ENCODE results near the gene ASIC4.

ASIC4 gene

GRCh38 chr2:219478916-219479315 lies 35.4 kb upstream of the ASIC4 start:
- DNase-seq (ENCODE audit: low read depth in 3 of 3, low spot score in 1 of 3), result no peak

DNA sequence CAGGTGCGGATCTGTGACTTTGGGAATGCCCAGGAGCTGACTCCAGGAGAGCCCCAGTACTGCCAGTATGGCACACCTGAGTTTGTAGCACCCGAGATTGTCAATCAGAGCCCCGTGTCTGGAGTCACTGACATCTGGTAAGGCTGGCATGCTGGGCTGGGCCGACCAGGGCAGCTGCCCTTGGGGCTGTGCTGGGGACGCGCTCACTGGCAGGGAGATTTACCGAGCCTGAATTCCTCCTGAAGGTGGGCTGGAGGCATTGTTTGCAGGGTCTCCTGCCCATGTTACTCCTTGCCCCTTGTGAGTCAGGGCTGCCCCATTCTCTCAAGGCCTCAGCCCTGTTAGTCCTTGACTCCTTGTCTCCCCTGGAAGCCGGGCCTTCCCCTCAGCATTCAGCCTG lies 34.3 kb upstream of the ASIC4 start:
- DNase-seq (ENCODE audit: low read depth in 3 of 3, low spot score in 1 of 3), result no peak

GRCh38 chr2:219482674-219483405 lies 31.4 kb upstream of the ASIC4 start:
- DNase-seq (ENCODE audit: low read depth in 3 of 3, low spot score in 1 of 3), result no peak

DNA sequence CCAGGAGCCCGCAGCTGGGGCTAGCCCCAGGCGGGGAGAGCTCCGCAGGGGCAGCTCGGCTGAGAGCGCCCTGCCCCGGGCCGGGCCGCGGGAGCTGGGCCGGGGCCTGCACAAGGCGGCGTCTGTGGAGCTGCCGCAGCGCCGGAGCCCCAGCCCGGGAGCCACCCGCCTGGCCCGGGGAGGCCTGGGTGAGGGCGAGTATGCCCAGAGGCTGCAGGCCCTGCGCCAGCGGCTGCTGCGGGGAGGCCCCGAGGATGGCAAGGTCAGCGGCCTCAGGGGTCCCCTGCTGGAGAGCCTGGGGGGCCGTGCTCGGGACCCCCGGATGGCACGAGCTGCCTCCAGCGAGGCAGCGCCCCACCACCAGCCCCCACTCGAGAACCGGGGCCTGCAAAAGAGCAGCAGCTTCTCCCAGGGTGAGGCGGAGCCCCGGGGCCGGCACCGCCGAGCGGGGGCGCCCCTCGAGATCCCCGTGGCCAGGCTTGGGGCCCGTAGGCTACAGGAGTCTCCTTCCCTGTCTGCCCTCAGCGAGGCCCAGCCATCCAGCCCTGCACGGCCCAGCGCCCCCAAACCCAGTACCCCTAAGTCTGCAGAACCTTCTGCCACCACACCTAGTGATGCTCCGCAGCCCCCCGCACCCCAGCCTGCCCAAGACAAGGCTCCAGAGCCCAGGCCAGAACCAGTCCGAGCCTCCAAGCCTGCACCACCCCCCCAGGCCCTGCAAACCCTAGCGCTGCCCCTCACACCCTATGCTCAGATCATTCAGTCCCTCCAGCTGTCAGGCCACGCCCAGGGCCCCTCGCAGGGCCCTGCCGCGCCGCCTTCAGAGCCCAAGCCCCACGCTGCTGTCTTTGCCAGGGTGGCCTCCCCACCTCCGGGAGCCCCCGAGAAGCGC lies 30.6 kb upstream of the ASIC4 start:
- no peak for DNase-seq (ENCODE audit: low read depth in 3 of 3, low spot score in 1 of 3)

DNA sequence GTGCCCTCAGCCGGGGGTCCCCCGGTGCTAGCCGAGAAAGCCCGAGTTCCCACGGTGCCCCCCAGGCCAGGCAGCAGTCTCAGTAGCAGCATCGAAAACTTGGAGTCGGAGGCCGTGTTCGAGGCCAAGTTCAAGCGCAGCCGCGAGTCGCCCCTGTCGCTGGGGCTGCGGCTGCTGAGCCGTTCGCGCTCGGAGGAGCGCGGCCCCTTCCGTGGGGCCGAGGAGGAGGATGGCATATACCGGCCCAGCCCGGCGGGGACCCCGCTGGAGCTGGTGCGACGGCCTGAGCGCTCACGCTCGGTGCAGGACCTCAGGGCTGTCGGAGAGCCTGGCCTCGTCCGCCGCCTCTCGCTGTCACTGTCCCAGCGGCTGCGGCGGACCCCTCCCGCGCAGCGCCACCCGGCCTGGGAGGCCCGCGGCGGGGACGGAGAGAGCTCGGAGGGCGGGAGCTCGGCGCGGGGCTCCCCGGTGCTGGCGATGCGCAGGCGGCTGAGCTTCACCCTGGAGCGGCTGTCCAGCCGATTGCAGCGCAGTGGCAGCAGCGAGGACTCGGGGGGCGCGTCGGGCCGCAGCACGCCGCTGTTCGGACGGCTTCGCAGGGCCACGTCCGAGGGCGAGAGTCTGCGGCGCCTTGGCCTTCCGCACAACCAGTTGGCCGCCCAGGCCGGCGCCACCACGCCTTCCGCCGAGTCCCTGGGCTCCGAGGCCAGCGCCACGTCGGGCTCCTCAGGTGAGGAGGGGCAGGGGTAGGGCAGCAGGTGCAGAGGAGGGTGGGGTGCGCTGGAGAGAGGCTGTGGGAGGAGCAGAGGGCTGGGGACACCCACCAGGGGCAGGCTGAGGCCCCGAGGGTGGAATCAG lies 29.7 kb upstream of the ASIC4 start:
- DNase-seq (ENCODE audit: low read depth in 3 of 3, low spot score in 1 of 3), result no peak

DNA sequence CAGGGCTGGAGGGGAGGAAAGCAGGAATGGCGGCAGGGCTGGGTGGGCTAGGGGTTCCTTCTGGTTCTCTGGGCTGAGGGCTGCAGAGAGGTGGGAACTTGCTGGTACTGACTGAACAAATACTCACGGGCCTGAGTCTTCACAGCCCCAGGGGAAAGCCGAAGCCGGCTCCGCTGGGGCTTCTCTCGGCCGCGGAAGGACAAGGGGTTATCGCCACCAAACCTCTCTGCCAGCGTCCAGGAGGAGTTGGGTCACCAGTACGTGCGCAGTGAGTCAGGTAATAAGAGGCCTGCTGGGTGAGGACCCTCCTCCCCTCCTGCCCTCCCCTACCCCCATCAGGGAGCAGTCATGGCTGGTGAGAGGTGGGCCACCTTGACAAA lies 29.1 kb upstream of the ASIC4 start:
- no peak for DNase-seq (ENCODE audit: low read depth in 3 of 3, low spot score in 1 of 3)

DNA sequence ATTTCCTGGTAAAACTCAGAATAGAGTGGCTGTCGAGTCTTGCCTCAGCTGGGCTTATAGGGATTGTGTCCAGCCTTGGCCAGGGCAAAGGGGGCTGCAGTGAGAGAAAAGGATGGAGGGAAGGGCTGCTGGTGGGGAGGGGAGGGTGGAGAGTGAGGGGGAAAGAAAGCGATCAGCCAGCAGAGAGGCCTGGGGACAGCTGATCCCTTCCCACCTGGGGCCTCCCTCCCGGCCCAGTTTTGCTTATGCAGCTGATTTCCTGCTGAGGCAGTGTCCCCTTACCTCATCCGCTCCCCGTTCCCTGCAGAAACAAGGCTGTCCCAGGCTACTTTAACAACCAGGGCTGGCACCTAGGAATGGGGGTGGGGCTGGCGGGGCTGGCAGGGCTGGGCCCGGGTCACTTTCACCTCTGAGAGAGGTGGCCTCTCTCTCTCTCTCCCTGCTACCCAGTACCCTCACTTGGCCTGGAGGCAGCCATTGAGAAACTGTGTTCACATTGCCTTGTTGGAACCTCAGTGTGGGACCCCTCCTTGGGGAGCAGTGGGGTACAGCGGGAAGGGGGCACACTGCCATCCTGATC lies 27.8 kb upstream of the ASIC4 start:
- no peak for DNase-seq (ENCODE audit: low read depth in 3 of 3, low spot score in 1 of 3)

- DNase-seq (ENCODE audit: low read depth in 3 of 3, low spot score in 1 of 3), result no peak
Measured at GRCh38 chr2:219488149-219488843, 26.0 kb upstream of the ASIC4 start.

DNA sequence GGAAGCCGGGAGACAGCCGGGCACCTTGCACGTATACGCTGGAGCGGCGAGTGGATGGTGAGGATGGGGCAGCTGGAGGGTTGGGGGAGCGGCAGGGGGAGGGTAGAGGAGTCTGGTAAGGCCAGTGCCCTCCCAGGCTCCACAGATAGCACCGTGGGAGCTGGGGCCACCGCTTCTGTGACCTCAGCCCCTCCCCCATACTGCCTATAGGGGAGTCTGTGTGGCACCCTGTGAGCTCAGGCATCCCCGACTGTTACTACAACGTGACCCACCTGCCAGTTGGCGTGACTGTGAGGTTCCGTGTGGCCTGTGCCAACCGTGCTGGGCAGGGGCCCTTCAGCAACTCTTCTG lies 25.5 kb upstream of the ASIC4 start:
- DNase-seq (ENCODE audit: low read depth in 3 of 3, low spot score in 1 of 3), result no peak

GRCh38 chr2:219489315-219489714 lies 25.0 kb upstream of the ASIC4 start:
- DNase-seq (ENCODE audit: low read depth in 3 of 3, low spot score in 1 of 3), result no peak

DNA sequence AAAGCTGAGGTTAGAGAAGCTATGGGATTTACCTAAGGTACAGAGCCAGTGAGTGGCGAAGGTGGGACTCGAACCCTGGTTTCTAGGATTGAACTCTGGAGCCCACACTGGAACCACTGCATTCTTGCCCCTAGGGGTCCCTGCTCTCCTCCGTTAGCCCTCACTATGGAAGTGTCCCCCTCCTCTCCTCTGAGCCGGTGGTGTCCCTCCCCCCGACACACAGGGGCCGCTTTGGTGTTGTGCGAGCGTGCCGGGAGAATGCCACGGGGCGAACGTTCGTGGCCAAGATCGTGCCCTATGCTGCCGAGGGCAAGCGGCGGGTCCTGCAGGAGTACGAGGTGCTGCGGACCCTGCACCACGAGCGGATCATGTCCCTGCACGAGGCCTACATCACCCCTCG lies 24.1 kb upstream of the ASIC4 start:
- no peak for DNase-seq (ENCODE audit: low read depth in 3 of 3, low spot score in 1 of 3)

GRCh38 chr2:219490600-219491130 lies 23.6 kb upstream of the ASIC4 start:
- no peak for DNase-seq (ENCODE audit: low read depth in 3 of 3, low spot score in 1 of 3)

- no peak for DNase-seq (ENCODE audit: low read depth in 3 of 3, low spot score in 1 of 3)
Measured at GRCh38 chr2:219491278-219491963, 22.9 kb upstream of the ASIC4 start.

DNA sequence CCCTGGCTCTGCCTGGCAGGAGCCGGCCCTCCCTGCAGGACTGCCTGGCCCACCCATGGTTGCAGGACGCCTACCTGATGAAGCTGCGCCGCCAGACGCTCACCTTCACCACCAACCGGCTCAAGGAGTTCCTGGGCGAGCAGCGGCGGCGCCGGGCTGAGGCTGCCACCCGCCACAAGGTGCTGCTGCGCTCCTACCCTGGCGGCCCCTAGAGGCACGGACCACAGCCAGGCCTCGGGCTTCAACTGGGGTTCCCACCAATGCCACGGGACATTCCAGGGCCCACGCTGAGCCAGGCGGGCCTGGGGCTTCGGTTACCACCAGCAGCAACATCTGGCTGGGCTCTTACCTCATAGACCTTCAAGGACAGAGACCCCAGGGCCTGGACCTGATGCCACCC lies 21.7 kb upstream of the ASIC4 start:
- DNase-seq (ENCODE audit: low read depth in 3 of 3, low spot score in 1 of 3), result no peak

- no peak for DNase-seq (ENCODE audit: low read depth in 3 of 3, low spot score in 1 of 3)
Measured at GRCh38 chr2:219493086-219493485, 21.2 kb upstream of the ASIC4 start.

GRCh38 chr2:219494952-219495530 lies 19.2 kb upstream of the ASIC4 start:
- DNase-seq (ENCODE audit: low read depth in 3 of 3, low spot score in 1 of 3), result no peak

DNA sequence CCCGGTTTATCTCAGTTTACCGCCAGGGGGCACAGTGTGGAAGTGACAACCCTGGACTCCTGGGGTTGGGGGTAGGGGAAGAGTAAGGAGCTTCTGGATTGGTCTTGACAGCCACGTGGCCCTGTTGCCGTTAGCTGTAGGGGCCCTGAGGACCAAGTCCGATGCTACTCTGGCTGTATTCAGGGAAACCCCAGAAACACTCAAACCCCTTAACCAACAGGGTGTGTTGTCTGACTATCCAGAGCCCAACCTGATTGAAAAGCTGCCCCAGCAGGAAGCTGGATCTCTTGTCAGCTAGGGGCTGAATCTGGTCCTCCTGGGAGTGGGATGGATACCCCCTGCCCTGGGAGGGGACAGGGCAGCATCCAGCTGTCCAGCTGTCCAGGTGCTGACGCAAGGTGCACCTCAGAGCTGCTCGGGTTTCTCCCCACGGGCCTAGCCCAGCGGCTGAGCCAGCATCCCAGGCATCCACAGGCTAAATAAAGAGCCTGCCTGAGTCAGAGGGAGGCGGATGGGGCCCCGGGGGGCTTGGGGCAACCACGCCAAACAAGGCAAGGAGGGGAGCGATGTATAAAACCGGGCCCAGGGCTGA lies 18.7 kb upstream of the ASIC4 start:
- DNase-seq (ENCODE audit: low read depth in 3 of 3, low spot score in 1 of 3), result no peak

DNA sequence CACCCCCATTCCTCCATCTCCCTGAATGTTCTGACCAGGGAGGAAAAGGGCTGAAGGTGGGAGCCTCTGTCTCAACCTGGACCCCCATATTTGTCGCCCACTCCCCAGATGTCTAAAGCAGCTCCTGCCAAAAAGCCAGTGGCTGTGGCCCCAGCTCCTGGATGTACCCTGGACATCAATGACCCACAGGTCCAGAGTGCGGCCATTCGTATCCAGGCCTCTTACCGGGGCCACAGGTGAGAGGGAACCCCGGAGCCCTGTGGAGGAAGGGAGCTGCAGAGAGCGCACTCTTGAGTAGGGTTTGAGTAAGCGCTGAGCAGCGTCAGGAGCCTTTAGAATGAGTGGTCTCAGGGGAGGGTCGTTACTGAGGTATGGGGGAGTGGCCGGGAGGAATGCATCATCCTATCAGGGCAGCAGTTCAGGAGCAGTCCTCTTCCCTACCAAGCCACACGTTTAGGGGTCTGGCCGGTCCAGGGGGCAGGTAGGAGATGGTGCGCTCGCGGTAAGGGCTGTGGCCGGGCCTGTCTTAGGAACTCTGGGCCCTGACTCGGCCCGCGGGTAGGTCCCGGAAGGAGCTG lies 17.9 kb upstream of the ASIC4 start:
- DNase-seq (ENCODE audit: low read depth in 3 of 3, low spot score in 1 of 3), result no peak

Measured in stimulated activated CD4-positive, alpha-beta T cell treated with anti-CD3 and anti-CD28 coated beads, TNF-alpha, amount 100 ng/mL, for 1 hour (primary cell).